Endodermal cell (in vitro differentiated cells): ENCODE data around the gene NCKIPSD. TPM values are rescaled to one million over a fixed set of nuclear protein-coding genes. Genes with fewer than 3 reads are reported as not detected.

Source experiments
- DNase-seq: peaks from one replicate; pipeline ENCODE4 v3.0.0-alpha.2; 2017
- H3K27ac ChIP-seq: 2 replicates; pipeline ENCODE4 v1.5.1; 2013; ENCODE audit warnings: mild to moderate bottlenecking, low read depth, low read length, moderate library complexity
- H3K27me3 ChIP-seq: 2 replicates; pipeline ENCODE4 v1.6.1; 2013; ENCODE audit warnings: mild to moderate bottlenecking, low read length, moderate library complexity; ENCODE audit not compliant: insufficient read depth, control insufficient read depth, poor library complexity, severe bottlenecking
- H3K36me3 ChIP-seq: 2 replicates; pipeline ENCODE4 v1.7.0; 2013; ENCODE audit warnings: mild to moderate bottlenecking, low read length, moderate library complexity; ENCODE audit not compliant: control insufficient read depth, insufficient read depth
- H3K4me1 ChIP-seq: one replicate; pipeline ENCODE4 v1.7.0; 2013; ENCODE audit warnings: low read length; ENCODE audit not compliant: control insufficient read depth, insufficient read depth
- H3K4me3 ChIP-seq: 2 replicates; pipeline ENCODE4 v1.5.1; 2013; ENCODE audit warnings: mild to moderate bottlenecking, low read length, moderate library complexity
- H3K9ac ChIP-seq: 2 replicates; pipeline ENCODE4 v1.6.1; 2013; ENCODE audit warnings: mild to moderate bottlenecking, low read length, moderate library complexity; ENCODE audit not compliant: poor library complexity, severe bottlenecking; ENCODE audit errors: extremely low read depth
- H3K9me3 ChIP-seq: 2 replicates; pipeline ENCODE4 v1.6.1; 2013; ENCODE audit warnings: mild to moderate bottlenecking, low read length, moderate library complexity; ENCODE audit not compliant: control insufficient read depth
- H3K27ac Mint-ChIP-seq: 2 replicates; pipeline ENCODE4 v1.8.0; 2020; ENCODE audit warnings: mixed read lengths
- H3K27me3 Mint-ChIP-seq: 2 replicates; pipeline ENCODE4 v1.8.0; 2021; ENCODE audit warnings: mild to moderate bottlenecking, mixed read lengths; ENCODE audit not compliant: insufficient read depth
- H3K36me3 Mint-ChIP-seq: 2 replicates; pipeline ENCODE4 v1.8.0; 2020; ENCODE audit warnings: low read depth, mixed read lengths
- H3K4me1 Mint-ChIP-seq: 2 replicates; pipeline ENCODE4 v1.8.0; 2020; ENCODE audit warnings: mixed read lengths
- H3K4me3 Mint-ChIP-seq: 2 replicates; pipeline ENCODE4 v1.8.0; 2020; ENCODE audit warnings: mild to moderate bottlenecking, moderate library complexity, mixed read lengths
- H3K9me3 Mint-ChIP-seq: 2 replicates; pipeline ENCODE4 v1.8.0; 2020; ENCODE audit warnings: mild to moderate bottlenecking, mixed read lengths
- WGBS, 2 experiments: methylation state at CpG; one replicate each; pipeline versions ENCODE4 v1.1.5 to v1.1.7; 2013; ENCODE audit warnings: missing lambda C conversion rate in 2 of 2, mixed read lengths in 1 of 2; ENCODE audit not compliant: insufficient coverage in 1 of 2, insufficient read length in 1 of 2; 5-methylcytosine and 5-hydroxymethylcytosine counted together
- total RNA-seq, 2 donors: library from RNA; stranded (reverse); fragmentation: NEBNext Ultra II Directional in 1 of 2; extraction: Animal tissue kit (Norgen Biotek cat#: 25700) in 1 of 2; gene quantifications; 2 replicates in 1 of 2; 3 replicates in 1 of 2; pipeline ENCODE4 v1.2.1, GENCODE V29; 2021
- TF ChIP-seq, protein P1 (sequence below): fragments of 200-600 bp; sonication (generic); conservative IDR thresholded peaks from 2 replicates; pipeline ENCODE4 v1.5.0; 2021; ENCODE audit warnings: antibody characterized with exemption, mild to moderate bottlenecking

NCKIPSD gene
- total RNA-seq, 2 donors from 2014 or later, result 30.9 to 32.5 TPM

DNA sequence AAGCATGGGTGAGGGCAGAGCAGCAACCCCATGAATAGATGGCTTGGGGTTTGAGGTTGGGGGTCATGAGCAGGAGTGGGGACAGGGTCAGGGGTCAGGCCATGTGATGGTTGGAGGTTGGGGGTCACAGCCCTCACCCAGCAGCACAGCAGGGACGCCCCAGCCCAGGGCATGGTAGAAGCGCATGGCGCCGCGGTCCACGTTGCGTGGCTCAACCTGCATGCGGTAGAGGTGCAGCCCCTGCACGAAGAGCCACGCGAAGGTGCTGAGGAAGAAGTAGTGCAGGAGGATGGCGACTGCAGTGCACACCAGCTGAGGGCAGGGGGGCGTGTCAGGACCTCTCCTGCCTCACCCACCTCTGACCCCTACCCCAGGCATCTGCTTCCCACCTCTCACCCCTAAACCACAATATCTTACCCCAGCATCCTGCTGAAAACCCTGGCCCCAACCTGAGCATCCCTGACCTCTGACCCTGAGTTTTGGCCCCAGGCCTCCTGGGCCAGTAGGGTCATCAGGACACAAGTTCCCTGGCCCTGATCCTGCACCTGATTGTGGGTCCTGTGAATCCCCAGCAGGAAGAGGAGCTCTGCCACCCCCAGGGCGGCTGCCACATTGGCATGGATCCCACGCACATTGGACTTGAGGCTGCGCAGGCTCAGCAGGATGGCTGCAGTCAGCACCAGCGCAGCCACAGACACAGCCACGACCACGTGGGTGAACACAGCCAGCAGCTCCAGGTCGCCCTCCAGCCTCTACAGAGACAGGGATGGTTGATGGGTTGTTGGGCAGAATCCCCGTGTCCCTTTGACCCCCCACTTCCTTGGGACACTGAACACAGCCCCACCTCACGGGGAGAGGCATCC, 40.6 kb downstream of the NCKIPSD start:
- no peak for DNase-seq
- Histone ChIP-seq H3K36me3 (peaks cover 10% of the 10 kb centered on the region), H3K27ac (no peak overlapping the region), H3K9ac (no peak overlapping the region), H3K4me1 (no peaks in the 10 kb centered on the region), H3K4me3 (no peak overlapping the region), H3K9me3 (no peaks in the 10 kb centered on the region), H3K27me3 (no peaks in the 10 kb centered on the region)
- Mint-ChIP-seq H3K4me3 (no peak overlapping the region), H3K27ac (no peak overlapping the region), H3K36me3 (peaks cover 22% of the 10 kb centered on the region), H3K27me3 (no peaks in the 10 kb centered on the region), H3K9me3 (no peaks in the 10 kb centered on the region), H3K4me1 (no peaks in the 10 kb centered on the region)
- 92 to 97% methylated on average over 10 to 22 of the region's 22 CpGs for WGBS, 2 experiments
- TF ChIP-seq, protein P1, sequence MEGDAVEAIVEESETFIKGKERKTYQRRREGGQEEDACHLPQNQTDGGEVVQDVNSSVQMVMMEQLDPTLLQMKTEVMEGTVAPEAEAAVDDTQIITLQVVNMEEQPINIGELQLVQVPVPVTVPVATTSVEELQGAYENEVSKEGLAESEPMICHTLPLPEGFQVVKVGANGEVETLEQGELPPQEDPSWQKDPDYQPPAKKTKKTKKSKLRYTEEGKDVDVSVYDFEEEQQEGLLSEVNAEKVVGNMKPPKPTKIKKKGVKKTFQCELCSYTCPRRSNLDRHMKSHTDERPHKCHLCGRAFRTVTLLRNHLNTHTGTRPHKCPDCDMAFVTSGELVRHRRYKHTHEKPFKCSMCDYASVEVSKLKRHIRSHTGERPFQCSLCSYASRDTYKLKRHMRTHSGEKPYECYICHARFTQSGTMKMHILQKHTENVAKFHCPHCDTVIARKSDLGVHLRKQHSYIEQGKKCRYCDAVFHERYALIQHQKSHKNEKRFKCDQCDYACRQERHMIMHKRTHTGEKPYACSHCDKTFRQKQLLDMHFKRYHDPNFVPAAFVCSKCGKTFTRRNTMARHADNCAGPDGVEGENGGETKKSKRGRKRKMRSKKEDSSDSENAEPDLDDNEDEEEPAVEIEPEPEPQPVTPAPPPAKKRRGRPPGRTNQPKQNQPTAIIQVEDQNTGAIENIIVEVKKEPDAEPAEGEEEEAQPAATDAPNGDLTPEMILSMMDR, result no peak

DNA sequence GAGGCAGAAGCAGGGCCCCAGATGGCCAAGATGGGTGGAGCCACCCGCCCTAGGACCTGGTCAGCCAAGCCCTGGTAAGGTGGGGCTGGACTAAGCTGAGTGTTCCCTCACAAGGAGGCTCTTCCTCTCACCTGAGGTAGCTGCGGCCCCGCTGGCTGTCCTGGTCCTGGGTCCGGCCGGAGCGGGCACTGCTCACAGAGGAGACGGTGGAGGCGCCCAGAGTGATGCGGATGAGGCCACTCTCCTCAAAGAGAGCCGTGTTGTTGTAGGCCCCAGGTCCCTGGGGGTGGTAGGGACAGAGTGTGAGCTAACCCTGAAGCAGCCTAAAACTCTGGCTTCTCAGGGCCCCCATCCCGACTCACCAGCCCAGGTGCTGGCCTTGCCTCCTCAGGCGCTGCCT, 43.1 kb downstream of the NCKIPSD start:
- Mint-ChIP-seq H3K36me3 (peaks cover 34% of the 10 kb centered on the region), H3K27ac (no peak overlapping the region), H3K4me3 (no peak overlapping the region), H3K4me1 (no peaks in the 10 kb centered on the region), H3K27me3 (no peaks in the 10 kb centered on the region), H3K9me3 (no peaks in the 10 kb centered on the region)
- no peak for DNase-seq
- WGBS, 2 experiments, result 92 to 96% methylated on average over 10 to 12 of the region's 12 CpGs
- Histone ChIP-seq H3K36me3 (peaks cover 15% of the 10 kb centered on the region), H3K4me1 (no peaks in the 10 kb centered on the region), H3K9me3 (no peaks in the 10 kb centered on the region), H3K27ac (no peak overlapping the region), H3K4me3 (no peak overlapping the region), H3K27me3 (no peaks in the 10 kb centered on the region), H3K9ac (no peak overlapping the region)
- TF ChIP-seq, protein P1, result no peak

DNA sequence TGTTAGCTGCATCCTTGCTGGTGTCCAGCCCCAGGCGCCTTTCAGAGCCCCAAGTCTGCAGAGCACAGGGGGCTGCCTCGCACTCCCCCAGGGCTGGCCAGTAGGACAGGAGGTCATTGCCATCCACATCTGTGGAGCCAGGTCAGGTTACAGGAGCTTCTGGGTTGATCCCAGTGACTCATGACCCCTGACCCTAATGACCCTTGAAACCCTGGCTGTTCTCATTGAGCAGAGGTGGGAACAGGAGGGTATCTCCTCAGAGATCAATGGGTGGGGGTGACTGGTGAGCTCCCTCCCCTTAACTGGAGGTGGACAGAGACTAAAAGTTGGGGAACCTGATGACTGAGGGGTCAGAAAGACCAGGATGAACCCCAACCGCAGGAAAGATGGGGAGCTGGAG, 44.3 kb downstream of the NCKIPSD start:
- H3K27me3 ChIP-seq, result no peaks in the 10 kb centered on the region
- no peak for DNase-seq
- H3K4me1 Mint-ChIP-seq, result peaks cover 9% of the 10 kb centered on the region
- peaks cover 10% of the 10 kb centered on the region for H3K4me1 ChIP-seq
- peaks cover 30% of the 10 kb centered on the region for H3K36me3 Mint-ChIP-seq
- WGBS, 2 experiments, result 90 to 91% methylated on average over 2 to 3 of the region's 3 CpGs
- peaks cover 15% of the 10 kb centered on the region for H3K36me3 ChIP-seq
- H3K4me3 Mint-ChIP-seq, result no peak overlapping the region
- no peaks in the 10 kb centered on the region for H3K9me3 ChIP-seq
- no peaks in the 10 kb centered on the region for H3K9me3 Mint-ChIP-seq
- no peak overlapping the region for H3K4me3 ChIP-seq
- H3K9ac ChIP-seq, result no peak overlapping the region
- no peak overlapping the region for H3K27ac Mint-ChIP-seq
- TF ChIP-seq, protein P1, result no peak
- no peak overlapping the region for H3K27ac ChIP-seq
- H3K27me3 Mint-ChIP-seq, result no peaks in the 10 kb centered on the region
